Neutrophil (primary cell): ENCODE results near the gene CDC6.

Source experiments
- H3K27ac ChIP-seq: fragments of 200-600 bp; sonication (generic); 2 replicates; pipeline ENCODE4 v1.5.1; 2016; ENCODE audit warnings: mild to moderate bottlenecking, moderate library complexity
- H3K27me3 ChIP-seq: fragments of 200-600 bp; sonication (generic); 2 replicates; pipeline ENCODE4 v1.6.0; 2016; ENCODE audit warnings: mild to moderate bottlenecking
- H3K36me3 ChIP-seq: fragments of 200-600 bp; sonication (generic); 2 replicates; pipeline ENCODE4 v1.5.1; 2017
- H3K4me1 ChIP-seq, 2 experiments: fragments of 200-600 bp in 1 of 2; sonication (generic) in 1 of 2; 1 replicate in 1 of 2; 2 replicates in 1 of 2; pipeline versions ENCODE4 v1.5.1 to v1.6.1; 2013 to 2016; ENCODE audit warnings: low read depth in 1 of 2, low read length in 1 of 2, mild to moderate bottlenecking in 1 of 2, moderate library complexity in 1 of 2; ENCODE audit not compliant: control insufficient read depth in 1 of 2, insufficient read depth in 1 of 2
- H3K4me3 ChIP-seq, 2 experiments: fragments of 200-600 bp in 1 of 2; sonication (generic) in 1 of 2; 1 replicate in 1 of 2; 2 replicates in 1 of 2; pipeline ENCODE4 v1.5.1; 2013 to 2016; ENCODE audit warnings: low read depth in 1 of 2, low read length in 1 of 2, mild to moderate bottlenecking in 1 of 2, moderate library complexity in 1 of 2
- H3K9me3 ChIP-seq: fragments of 200-600 bp; sonication (generic); 2 replicates; pipeline ENCODE4 v1.5.1; 2016
- TF ChIP-seq, protein P1 (sequence below): fragments of 200-600 bp; sonication (generic); IDR thresholded peaks from 2 replicates; pipeline ENCODE4 v1.5.1; 2016; ENCODE audit warnings: antibody characterized with exemption

The CDC6 gene

DNA sequence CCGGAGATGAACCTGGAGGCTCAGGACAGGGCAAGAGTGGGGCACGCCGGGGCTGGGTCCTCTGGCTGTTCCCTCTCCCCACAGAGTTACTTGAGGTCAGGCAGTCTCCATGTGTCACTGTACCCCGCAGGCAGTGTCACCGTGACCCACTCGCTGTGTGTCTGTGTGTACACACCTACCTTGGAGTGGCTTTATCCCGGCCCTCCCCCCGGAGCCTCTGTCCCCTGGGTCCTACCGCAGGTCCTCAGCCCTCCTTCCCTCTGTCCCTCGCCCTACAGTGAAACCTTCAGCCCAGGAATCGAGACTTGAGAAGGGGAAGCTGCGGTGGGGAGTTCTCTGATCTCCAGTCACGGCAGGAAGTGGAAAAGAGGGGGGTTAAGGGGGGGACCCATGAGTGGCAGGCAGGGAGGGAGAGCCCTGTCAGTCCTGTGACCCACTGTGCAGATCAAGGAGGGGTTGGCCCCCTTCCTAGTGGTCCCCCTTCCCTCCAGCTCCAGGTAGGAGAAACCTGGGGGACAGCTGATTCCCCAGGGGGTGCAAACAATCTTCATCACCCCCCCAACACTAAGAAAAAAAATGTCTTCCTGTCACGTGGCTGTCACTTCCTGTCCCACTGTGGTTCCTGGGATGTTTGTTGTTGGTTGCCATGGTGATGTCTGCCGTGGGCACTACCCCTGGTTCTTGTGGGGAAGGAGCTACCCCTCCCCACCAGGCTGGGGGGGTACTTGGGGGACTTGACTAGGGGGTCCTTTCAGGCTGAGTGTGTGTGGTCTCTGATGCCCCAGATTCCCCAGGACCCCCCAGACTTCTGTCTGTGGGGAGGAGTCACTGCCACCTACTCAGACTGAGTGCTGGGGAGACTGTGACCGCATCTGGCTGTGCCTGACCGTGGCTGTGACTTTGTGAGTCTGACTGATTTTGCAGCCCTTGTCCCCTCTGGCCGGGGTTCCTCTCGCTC lies 35.0 kb downstream of the CDC6 start:
- peak overlapping the region; percentile 88 to 99 for H3K4me3 ChIP-seq
- H3K9me3 ChIP-seq = no peaks in the 10 kb centered on the region
- TF ChIP-seq, protein P1, sequence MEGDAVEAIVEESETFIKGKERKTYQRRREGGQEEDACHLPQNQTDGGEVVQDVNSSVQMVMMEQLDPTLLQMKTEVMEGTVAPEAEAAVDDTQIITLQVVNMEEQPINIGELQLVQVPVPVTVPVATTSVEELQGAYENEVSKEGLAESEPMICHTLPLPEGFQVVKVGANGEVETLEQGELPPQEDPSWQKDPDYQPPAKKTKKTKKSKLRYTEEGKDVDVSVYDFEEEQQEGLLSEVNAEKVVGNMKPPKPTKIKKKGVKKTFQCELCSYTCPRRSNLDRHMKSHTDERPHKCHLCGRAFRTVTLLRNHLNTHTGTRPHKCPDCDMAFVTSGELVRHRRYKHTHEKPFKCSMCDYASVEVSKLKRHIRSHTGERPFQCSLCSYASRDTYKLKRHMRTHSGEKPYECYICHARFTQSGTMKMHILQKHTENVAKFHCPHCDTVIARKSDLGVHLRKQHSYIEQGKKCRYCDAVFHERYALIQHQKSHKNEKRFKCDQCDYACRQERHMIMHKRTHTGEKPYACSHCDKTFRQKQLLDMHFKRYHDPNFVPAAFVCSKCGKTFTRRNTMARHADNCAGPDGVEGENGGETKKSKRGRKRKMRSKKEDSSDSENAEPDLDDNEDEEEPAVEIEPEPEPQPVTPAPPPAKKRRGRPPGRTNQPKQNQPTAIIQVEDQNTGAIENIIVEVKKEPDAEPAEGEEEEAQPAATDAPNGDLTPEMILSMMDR = peak; percentile 40
- H3K4me1 ChIP-seq = peaks cover 81 to 92% of the 10 kb centered on the region in 2 experiments
- peaks cover 4% of the 10 kb centered on the region for H3K36me3 ChIP-seq
- no peaks in the 10 kb centered on the region for H3K27me3 ChIP-seq
- H3K27ac ChIP-seq = peak overlapping the region; percentile 98

DNA sequence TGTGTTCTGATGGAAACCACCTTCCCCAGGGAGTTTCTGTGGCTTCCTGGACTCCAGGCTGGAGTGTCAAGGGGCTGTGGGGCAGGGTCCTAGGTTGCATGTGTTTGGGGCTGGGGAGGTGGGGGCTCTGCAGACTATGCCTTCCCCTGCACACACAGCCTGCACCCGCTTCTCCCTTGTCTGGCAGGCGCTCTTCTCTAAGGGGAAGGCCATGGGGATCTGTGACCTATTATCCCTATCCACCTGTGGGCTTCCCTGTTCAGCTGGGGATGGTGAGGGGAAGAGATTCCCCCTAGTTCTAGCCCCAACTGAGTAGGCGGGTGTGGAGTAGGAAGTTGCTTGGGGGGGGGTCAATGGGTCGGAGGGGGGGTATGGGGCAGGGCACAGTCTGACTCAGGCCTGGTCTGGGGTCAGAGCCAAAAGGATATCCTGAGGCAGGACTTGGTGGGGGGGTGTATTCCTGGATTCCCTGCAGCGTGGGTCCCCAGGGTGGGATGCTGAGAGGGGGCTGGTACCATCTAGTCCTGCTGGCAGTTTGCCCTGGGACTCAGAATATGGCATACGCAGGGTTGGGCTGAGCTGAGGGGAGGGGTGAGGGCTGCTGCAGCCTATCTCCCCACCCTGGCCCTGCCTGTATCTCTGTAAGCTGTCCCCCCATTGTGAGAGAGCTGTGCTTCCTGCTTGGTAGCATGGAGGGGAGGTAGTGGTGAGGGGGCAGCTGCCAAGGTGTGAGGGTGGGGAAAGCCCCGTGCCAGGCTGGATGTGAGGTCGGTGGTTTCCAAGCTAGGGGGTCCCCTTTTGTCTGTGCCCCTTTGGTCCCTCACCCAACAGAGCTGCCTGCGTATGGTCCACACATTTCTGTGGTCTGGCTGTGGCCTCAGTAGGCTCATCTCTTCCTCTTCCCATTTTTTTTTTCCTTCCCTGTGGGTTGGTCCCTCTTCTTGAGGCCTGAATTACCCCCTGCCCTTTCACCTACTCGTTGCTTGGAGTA lies 36.0 kb downstream of the CDC6 start:
- Histone ChIP-seq H3K9me3 (no peaks in the 10 kb centered on the region), H3K36me3 (peaks cover 4% of the 10 kb centered on the region), H3K4me1 (peaks cover 89 to 98% of the 10 kb centered on the region in 2 experiments), H3K27ac (peak overlapping the region; percentile 98), H3K4me3 (peak overlapping the region; percentile 88 to 99), H3K27me3 (no peaks in the 10 kb centered on the region)
- TF ChIP-seq, protein P1 = peak; percentile 3

DNA sequence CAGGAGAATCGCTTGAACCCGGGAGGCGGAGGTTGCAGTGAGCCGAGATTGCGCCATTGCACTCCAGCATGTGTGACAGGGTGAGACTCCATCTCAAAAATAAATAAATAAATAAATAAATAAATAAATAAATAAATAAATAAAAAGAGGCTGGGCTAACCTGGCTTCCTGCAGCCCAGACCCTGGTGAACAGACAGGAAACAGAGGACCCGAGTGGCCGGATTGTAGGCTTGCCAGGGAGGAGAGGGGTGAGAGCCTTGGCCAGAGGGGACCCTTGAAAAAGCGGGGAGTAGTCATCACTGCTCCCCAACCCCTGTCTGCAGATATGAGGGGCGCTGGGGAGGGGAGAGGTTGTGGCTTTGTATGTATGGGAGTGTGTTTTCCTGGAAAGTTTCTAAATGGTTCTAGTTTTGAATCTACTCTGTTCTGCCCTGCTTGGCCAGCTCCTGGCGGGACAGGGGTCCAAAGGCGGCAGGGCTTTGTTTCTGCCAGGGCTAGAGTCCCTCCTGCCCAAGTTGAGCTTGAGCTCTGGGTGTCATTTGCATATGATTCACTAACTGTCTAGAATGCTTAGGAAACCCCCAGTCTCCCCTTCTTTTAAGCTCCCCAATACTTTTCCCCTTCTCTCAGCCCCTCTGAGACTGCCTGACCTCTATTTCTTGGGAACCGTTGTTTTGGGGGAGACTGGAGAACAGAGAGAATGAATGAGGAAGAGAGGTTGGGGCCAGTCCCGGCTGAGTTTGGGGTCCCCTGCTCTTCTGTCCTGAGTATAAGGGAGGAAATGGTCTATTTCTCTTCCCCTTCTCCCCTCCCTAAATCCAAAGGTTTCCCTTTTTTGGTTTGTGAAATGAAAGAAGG lies 37.7 kb downstream of the CDC6 start:
- H3K4me1 ChIP-seq = peaks cover 93 to 98% of the 10 kb centered on the region in 2 experiments
- H3K36me3 ChIP-seq = no peaks in the 10 kb centered on the region
- peak overlapping the region; percentile 60 to 88 for H3K4me3 ChIP-seq
- TF ChIP-seq, protein P1 = no peak
- H3K27ac ChIP-seq = peak overlapping the region; percentile 98
- H3K27me3 ChIP-seq = no peaks in the 10 kb centered on the region
- no peaks in the 10 kb centered on the region for H3K9me3 ChIP-seq

DNA sequence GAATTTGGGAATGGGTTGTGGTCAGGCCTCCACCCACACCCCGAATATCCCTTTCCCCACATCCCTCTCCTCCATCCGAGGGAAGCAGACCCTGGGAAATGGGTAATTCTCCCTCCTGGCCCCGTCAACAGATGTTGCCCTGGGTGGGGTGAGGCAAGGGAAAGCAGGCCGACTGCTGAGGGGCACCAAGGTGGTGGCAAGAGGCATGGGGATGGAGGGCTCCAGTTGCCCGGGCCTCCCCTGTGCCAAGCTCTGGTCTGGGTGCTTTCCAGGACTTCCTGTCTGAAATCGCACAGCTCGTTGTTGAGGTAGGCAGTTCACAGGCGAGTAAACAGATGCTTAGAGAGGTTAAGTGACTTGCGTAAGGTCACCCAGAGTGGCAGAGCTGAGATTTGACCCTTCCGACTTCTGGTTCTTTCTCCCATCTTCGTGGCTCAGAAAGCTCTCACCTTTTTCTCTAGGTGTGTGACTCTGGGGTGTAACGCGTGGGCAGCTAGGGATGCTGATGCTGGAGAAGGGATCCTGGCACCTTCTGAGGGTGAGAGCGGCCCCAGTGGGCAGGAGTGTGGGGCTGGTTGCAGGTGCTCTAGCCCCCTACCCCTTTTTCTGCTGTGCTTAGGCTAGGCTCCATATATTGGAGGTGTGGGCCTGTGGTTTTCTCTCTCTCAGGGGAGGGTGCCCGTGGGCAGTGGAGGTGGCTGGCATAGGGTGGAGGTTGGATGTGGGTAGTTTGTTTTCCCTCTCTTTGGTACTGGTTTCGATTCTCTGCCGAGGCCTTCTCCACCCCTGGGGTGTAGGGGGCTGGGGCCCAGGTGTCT lies 38.5 kb downstream of the CDC6 start:
- Histone ChIP-seq H3K27me3 (no peaks in the 10 kb centered on the region), H3K4me3 (peak overlapping the region; percentile 60 to 88), H3K9me3 (no peaks in the 10 kb centered on the region), H3K36me3 (peaks cover 6% of the 10 kb centered on the region), H3K4me1 (peaks cover 93 to 98% of the 10 kb centered on the region in 2 experiments), H3K27ac (peak overlapping the region; percentile 98)
- TF ChIP-seq, protein P1 = no peak
